Fibroblast of lung (primary cell): Measurements from ENCODE around the gene EEF1B2. TPM values are rescaled to one million over a fixed set of nuclear protein-coding genes. Genes with fewer than 3 reads are reported as not detected.

ENCODE experiments used
- DNase-seq, 2 donors: peaks; one replicate each; pipeline versions ENCODE4 v3.0.0 to v3.0.0-alpha.2; 2010; ENCODE audit warnings: low read depth in 2 of 2
- H2AFZ ChIP-seq: 2 replicates; pipeline ENCODE4 v1.5.1; 2012; ENCODE audit warnings: low read length, control low read depth, inconsistent platforms
- H3K27ac ChIP-seq: 2 replicates; pipeline ENCODE4 v1.5.1; 2011; ENCODE audit warnings: low read length, control low read depth; ENCODE audit not compliant: insufficient read depth
- H3K27me3 ChIP-seq: 2 replicates; pipeline ENCODE4 v1.5.1; 2011; ENCODE audit warnings: mild to moderate bottlenecking, low read length; ENCODE audit not compliant: control insufficient read depth, insufficient read depth
- H3K36me3 ChIP-seq: 2 replicates; pipeline ENCODE4 v1.5.1; 2011; ENCODE audit warnings: low read length; ENCODE audit not compliant: control insufficient read depth, insufficient read depth
- H3K4me1 ChIP-seq: 2 replicates; pipeline ENCODE4 v1.5.1; 2011; ENCODE audit warnings: low read length; ENCODE audit not compliant: control insufficient read depth, insufficient read depth; ENCODE audit errors: extremely low read depth
- H3K4me2 ChIP-seq: 2 replicates; pipeline ENCODE4 v1.5.1; 2011; ENCODE audit warnings: low read length, control low read depth; ENCODE audit not compliant: insufficient read depth; ENCODE audit errors: extremely low read depth
- H3K4me3 ChIP-seq, 4 experiments: fragments of 200-600 bp in 1 of 4; sonication (generic) in 1 of 4; replicated peaks in 1 of 4; 2 replicates each; pipeline ENCODE4 v1.5.1; 2011 to 2016; ENCODE audit warnings: low read length in 4 of 4, low read depth in 3 of 4, mild to moderate bottlenecking in 3 of 4, control low read depth in 2 of 4, inconsistent platforms in 1 of 4, mixed read lengths in 1 of 4; ENCODE audit not compliant: insufficient read depth in 1 of 4; ENCODE audit errors: control extremely low read depth in 1 of 4
- H3K79me2 ChIP-seq: 2 replicates; pipeline ENCODE4 v1.5.1; 2012; ENCODE audit warnings: mild to moderate bottlenecking, low read length, inconsistent platforms; ENCODE audit not compliant: control insufficient read depth, insufficient read depth
- H3K9ac ChIP-seq: 2 replicates; pipeline ENCODE4 v1.5.1; 2011; ENCODE audit warnings: mild to moderate bottlenecking, low read length, control low read depth; ENCODE audit not compliant: insufficient read depth
- H3K9me3 ChIP-seq: 2 replicates; pipeline ENCODE4 v1.5.1; 2012; ENCODE audit warnings: low read depth, low read length; ENCODE audit not compliant: control insufficient read depth, insufficient read depth
- H4K20me1 ChIP-seq: 2 replicates; pipeline ENCODE4 v1.5.1; 2011; ENCODE audit warnings: low read length; ENCODE audit not compliant: control insufficient read depth, insufficient read depth; ENCODE audit errors: extremely low read depth
- CTCF ChIP-seq, 2 donors: IDR thresholded peaks in 1 of 2; conservative IDR thresholded peaks in 1 of 2; 1 replicate in 1 of 2; 2 replicates in 1 of 2; pipeline ENCODE4 v1.5.1; 2011 to 2012; ENCODE audit warnings: low read length in 2 of 2, control low read depth in 1 of 2, inconsistent platforms in 1 of 2, low read depth in 1 of 2, mild to moderate bottlenecking in 1 of 2
- EZH2 ChIP-seq: IDR thresholded peaks from 2 replicates; pipeline ENCODE4 v1.5.1; 2012; ENCODE audit warnings: low read length, control low read depth, mild to moderate bottlenecking; ENCODE audit errors: missing control alignments
- polyA plus RNA-seq, 2 donors: library from polyadenylated mRNA; depleted of rRNA in 1 of 2; stranded (reverse) in 1 of 2; unstranded in 1 of 2; fragments of >200 nt; gene quantifications; 2 replicates each; pipeline ENCODE4 v1.2.1, GENCODE V29; 2011 to 2012; ENCODE audit warnings: missing spikeins in 1 of 2
- total RNA-seq: library from RNA; depleted of rRNA; stranded (reverse); fragments of >200 nt; gene quantifications from 2 replicates; pipeline ENCODE4 v1.2.1, GENCODE V29; 2014

EEF1B2 gene
- total and polyA plus RNA-seq, 2 donors (not counting 1 experiment from before 2014, with no cell fraction given) = 439 to 984 TPM

- H3K4me1 ChIP-seq = no peaks in the 10 kb centered on the region
- no peaks in the 10 kb centered on the region for H3K27me3 ChIP-seq
- H2AFZ ChIP-seq = no peak overlapping the region
- H3K9me3 ChIP-seq = no peaks in the 10 kb centered on the region
- H3K27ac ChIP-seq = no peak overlapping the region
- TF ChIP-seq EZH2 = no peak
- TF ChIP-seq CTCF (conservative IDR thresholded peaks at IDR 0.05 in 1 of 2, IDR thresholded peaks at IDR 0.05 in 1 of 2; ENCODE audit: low read depth in 1 of 2, low read length in 2 of 2) = no peak
- no peaks in the 10 kb centered on the region for H4K20me1 ChIP-seq
- no peak for DNase-seq
- no peak overlapping the region for H3K9ac ChIP-seq
- no peak overlapping the region for H3K4me2 ChIP-seq
- no peaks in the 10 kb centered on the region for H3K36me3 ChIP-seq
- no peak overlapping the region for H3K4me3 ChIP-seq
- no peaks in the 10 kb centered on the region for H3K79me2 ChIP-seq
Measured at GRCh38 chr2:206192157-206192556, 32.5 kb downstream of the EEF1B2 start.

GRCh38 chr2:206193671-206194357, 34.1 kb downstream of the EEF1B2 start:
- no peak for DNase-seq
- Histone ChIP-seq H4K20me1 (no peaks in the 10 kb centered on the region), H3K9me3 (no peaks in the 10 kb centered on the region), H3K4me2 (no peak overlapping the region), H3K79me2 (no peaks in the 10 kb centered on the region), H3K27me3 (no peaks in the 10 kb centered on the region), H2AFZ (no peak overlapping the region), H3K4me1 (no peaks in the 10 kb centered on the region), H3K27ac (no peak overlapping the region), H3K4me3 (no peak overlapping the region), H3K9ac (no peak overlapping the region), H3K36me3 (no peaks in the 10 kb centered on the region)
- TF ChIP-seq CTCF (conservative IDR thresholded peaks at IDR 0.05 in 1 of 2, IDR thresholded peaks at IDR 0.05 in 1 of 2; ENCODE audit: low read depth in 1 of 2, low read length in 2 of 2) (no peak), EZH2 (no peak)

GRCh38 chr2:206198677-206199076, 39.0 kb downstream of the EEF1B2 start:
- Histone ChIP-seq H3K4me2 (no peak overlapping the region), H3K9me3 (no peaks in the 10 kb centered on the region), H3K4me3 (no peak overlapping the region), H3K4me1 (no peaks in the 10 kb centered on the region), H3K27me3 (no peaks in the 10 kb centered on the region), H3K9ac (no peak overlapping the region), H3K27ac (no peak overlapping the region), H4K20me1 (no peaks in the 10 kb centered on the region), H3K79me2 (no peaks in the 10 kb centered on the region), H3K36me3 (no peaks in the 10 kb centered on the region), H2AFZ (no peak overlapping the region)
- DNase-seq = peak in 1 of 2 donors; percentile 77
- TF ChIP-seq CTCF (conservative IDR thresholded peaks at IDR 0.05 in 1 of 2, IDR thresholded peaks at IDR 0.05 in 1 of 2; ENCODE audit: low read depth in 1 of 2, low read length in 2 of 2) (no peak), EZH2 (no peak)
